T1000 (cell line): Measurements from ENCODE around the gene C19orf38.
A peak's percentile ranks its signal among the peaks of the same experiment; 100 is the strongest.

Experiments used
- DNase-seq: peaks from one replicate; lab custom pipeline; 2025; ENCODE audit warnings: mixed read lengths; lab: John Stamatoyannopoulos, UW

C19orf38 gene, protein sequence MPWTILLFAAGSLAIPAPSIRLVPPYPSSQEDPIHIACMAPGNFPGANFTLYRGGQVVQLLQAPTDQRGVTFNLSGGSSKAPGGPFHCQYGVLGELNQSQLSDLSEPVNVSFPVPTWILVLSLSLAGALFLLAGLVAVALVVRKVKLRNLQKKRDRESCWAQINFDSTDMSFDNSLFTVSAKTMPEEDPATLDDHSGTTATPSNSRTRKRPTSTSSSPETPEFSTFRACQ

DNA sequence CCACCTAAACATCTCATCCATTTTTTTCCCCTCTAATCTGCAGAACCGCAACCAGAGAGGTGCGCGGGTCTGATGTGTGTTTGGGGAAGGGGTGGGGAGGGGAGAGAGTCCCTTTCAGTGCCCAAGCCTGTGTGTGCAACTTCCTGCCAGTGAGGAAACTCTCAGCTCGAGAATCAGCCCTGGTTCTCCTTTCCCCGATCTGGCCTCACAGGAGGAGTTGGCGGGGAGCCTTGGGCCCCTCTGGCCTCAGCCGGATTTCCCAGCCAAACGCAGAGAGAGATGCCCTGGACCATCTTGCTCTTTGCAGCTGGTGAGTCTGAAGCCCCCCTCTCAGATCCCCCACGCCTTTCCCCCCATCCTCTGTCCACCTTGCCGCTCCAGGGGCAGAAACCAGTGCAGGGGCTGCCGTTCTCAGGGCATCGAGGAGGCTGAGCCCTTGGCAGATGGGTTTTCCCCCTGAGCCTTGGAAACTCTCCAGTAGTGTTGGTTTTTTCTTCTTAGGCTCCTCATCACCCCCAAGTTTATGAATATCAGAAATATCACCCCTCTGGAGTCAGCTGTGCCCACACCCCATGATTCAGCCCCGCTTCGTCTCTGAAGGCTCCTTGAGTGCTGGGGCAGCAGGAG lies at the start of gene C19orf38:
Gene C19orf38 (plus strand): TSS at position 186 of the 627 bp plus-strand sequence. CDS start 94 bp downstream, at position 280.
- DNase-seq = no peak

DNA sequence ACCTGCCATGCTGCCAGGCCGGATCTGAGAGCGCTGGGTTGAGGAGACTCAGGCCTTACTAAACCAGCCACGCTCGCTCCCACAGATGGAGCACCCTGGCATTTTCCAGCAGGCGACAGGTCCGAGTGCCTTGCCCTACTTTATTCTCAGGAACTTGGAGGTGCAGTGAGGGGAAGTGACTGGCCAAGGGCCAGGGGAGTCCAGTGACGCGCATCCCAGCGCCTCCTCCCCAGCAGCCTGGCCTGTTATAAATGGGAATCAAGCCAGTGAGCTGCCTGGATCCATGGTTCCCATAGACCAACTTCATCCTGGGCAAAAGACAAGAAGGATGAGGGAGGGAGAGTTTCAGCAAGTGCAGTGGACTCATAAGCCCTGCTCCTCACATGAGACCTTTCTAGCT lies 47.7 kb upstream of the C19orf38 start:
- DNase-seq = no peak

DNA sequence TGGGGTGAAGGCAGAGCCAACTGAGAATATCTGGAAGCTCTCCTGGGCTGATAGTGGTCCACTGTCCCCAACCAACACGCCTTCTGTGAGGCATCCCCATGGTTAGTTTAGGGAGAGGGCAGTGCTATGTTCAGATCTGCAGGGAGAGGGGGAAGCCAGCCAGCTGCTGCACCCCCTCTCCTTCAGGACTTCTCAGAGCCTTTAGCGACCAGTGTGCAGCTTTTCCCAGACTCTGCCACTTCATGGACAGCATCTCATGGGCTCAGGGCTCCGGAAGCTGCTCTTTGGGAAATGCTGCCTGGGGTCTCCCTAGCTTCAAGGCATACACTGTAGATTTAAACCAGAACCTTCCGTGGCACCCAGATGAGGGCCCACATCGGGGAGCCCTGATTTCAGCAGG lies 45.7 kb upstream of the C19orf38 start:
- DNase-seq = no peak

DNA sequence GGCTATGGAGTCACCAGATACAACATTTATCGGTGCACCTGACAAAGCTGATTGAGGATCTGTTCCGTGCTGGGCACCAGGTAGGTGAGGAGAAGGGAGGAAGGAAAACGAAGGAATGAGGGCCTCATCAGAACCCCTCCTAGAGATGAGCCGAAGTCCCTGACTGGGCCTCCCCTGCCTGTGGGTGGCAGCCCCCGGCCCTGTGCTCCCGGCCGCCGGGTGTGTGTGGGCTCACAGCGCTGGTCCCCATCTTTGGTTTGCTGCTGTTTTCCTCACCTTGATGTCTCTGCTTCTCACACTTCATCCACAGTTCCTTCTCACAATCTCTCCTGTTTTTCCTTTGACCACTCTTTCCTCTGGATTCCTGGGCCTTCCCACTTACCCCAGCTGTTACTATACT lies 45.0 kb upstream of the C19orf38 start:
- no peak for DNase-seq

DNA sequence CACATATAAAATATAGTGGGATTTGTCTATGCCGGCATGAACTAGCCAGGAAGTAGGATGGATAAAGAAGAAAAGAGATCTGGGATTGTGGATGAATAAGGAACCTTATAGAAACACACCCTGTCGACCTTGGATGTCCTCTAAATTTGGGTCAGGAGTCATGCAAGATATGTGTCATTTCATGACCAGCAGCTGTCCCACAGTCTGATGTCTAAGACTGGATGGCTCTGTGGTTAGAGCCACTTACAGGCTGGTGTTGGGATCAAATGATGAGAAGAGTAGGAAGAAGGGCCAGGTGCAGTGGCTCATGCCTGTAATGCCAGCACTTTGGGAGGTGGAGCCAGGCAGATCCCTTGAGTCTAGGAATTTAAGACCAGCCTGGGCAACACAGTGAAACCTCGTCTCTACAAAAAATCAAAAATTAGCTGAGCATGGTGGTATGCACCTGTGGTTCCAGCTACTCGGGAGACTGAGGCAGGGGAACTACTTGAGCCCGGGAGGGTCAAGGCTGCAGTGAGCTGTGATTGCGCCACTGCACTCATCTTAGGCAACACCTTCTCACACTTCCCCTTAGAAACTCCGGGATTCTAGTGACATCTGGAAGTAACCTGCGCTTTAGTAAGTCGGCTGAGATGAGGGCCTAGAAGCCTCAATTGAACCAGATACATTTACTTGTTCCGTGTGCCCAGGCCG lies 43.0 kb upstream of the C19orf38 start:
- no peak for DNase-seq

DNA sequence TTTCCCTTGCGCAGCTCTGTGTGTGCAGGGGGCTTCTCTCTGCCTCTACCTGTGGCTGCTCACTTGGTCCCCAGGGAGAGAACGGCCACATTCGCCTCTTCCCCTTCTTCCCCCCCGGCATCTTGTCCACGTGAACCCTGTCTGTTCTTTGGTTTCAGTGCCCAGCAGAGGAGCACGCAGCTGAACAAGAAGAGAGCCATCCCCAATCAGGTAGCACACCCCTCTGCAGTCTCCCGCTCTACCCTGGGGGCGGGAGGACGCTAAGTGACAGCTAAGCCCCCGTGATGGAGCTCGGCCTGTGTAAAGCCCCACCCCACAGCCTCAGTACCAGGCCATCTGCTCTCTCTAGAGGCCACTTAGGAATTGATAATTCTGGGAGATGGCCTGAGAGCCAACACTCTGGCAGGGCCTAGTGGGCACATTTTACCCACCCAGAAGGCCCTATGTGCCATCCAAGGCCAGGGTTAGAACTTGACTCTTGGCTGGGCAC lies 42.4 kb upstream of the C19orf38 start:
- DNase-seq = no peak

DNA sequence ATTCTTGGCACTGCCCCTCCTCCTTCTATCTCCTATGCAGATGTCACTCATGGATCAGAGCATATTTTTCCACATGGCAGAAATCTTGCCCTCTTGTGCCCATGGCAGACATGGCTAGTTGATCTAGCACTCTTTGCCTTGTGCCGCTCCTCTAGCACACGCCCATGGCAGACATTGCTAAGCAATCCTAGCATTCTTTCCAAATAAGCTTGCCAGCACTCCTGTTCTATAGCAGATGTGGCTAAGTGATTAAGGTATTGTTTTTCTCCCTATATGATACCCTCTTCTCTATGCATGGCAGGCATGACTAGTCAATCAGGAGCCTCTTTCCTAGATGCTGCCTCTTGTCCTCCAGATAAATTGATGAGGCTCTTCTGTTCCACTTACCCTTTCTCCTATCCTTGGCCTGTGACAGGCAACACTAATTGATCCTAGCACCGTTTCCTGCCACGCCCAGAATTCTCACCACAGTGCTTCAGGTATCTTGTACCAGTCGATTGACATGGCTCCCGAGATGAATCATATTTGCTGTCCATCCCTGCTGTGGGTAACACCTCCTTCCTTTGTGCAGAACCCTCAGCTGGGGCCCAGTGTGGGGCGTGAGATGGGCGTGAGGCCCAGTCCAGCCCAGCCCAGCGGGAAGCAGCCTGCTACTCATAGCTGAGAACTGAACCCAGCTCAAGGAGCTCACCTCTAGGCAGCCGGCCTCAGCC lies 39.1 kb upstream of the C19orf38 start:
- DNase-seq = peak; percentile 24

DNA sequence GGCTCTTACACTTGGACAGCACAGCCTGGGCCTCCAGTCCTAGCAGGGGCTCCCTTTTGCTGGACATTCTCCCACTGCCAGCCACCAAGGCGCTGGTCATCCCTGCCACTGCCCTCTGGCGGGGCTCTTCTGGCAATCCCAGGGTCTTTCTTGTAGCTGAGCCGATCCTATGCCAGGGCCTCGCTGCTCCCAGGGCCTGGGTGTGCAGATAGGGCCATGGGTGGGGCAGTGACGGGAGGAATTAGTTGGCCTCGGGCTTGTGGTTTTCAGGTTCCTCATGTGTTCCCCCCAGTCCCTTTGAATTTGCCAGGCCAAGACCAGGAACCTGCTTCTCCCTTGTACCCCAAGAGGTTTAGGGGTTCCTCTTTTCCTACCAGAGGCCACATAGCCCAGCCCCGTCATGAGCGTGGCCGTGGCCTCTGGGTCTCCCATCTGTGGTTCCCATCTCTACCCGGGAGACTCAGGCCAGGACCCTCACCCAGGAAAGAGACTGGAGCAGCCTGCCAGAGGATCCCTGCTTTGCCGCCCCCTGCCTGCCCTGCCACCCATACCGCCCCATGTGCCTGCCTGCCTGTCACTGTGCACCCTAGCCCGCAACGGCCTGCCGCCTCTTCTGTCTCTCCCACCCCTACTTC lies 38.4 kb upstream of the C19orf38 start:
- no peak for DNase-seq

DNA sequence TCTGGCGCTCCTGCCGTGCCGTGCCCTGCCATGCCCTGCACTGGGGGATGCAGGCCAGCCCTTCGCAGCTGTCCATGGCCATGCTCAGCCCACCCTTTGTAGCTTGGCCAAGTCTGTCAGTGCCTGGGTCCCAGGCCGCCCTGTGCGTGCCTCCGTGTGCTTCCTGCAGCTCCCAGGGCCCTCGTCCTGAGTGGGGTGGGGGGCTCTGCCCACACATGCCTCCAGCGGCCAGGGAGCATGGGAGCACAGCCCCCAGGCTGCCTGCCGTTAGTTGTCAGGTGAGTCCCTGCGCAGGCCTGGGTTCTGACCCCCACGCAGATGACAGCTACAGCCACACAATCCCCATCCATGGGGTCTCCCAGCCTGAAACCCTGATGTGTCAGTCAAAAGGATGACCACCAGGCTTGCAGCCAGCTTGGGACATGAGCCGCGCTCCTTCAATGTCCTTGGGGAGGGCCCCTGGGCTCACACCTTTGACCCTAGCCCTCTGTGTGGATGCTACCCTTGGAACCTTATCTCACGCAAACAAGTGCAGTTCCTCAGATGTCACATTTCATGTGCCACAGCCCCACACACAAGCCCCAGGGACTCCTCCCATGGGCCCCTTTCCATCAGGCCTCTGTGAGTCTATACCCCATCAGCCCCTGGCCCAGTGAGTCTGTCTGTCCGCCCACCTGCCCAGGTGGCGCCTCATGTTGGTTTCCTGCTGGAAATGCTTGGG lies 36.7 kb upstream of the C19orf38 start:
- DNase-seq = no peak

DNA sequence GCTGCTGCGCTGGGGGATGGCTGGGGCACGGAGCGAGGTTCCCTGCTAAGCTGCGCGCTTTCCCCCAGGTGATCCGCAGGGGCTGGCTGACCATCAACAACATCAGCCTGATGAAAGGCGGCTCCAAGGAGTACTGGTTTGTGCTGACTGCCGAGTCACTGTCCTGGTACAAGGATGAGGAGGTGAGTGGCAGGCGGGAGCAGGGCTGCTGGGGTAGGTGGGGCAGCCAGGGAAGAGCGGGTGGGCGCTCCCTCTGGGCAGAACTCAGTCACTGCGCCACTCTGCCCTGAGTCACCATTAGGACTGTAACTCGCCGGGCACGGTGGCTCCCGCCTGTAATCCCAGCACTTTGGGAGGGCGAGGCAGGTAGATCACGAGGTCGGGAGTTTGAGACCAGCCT lies 36.0 kb upstream of the C19orf38 start:
- DNase-seq = no peak

DNA sequence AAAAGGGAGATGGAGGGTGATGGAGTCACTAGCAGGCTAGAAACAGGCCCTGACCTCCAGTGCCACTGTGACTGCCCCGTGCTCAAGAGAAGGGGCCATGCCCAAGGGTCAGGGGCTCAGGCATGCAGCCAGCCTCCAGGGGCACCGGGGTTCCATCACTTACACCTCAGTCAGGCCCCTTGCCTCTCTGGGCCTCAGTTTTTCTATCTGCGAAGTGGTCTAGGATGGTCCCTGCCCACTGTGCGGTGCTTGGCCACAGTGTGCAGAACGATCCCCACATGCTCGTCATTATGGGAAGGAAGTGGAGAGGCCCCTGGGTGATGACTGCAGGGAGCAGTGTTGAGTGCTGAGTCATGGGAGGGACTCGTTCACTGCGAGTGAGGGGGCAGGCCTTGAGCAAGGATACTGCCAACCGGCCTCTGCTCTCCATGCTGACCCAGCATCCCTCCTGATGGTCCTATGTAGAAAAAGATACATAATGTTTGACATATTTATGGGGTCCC lies 35.3 kb upstream of the C19orf38 start:
- DNase-seq = peak; percentile 65

DNA sequence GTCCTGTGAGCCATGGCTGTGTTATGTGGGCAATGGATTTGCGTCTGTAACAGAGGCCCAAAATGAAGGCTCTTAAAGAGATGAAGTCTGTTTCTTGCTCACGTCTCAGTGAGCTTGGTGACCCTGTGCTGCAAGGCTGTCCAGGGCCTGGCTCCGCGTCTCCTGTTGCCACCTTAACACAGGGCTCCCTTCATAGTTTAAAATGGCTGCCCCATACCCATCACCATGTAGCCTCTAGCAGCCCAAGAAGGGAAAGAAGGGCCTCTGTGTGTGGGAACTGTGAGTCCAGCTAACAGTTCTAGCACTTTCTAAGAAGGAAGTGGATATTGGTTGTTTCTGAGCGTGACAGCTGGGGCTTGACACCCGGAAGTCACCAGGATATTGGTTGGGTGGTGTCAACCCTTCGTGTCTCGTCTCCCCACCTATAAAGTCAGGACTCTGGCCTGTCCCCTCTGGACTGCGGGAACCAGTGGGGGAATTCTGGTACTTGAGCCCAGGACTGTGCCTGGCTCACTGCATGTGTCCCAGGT lies 33.1 kb upstream of the C19orf38 start:
- no peak for DNase-seq

DNA sequence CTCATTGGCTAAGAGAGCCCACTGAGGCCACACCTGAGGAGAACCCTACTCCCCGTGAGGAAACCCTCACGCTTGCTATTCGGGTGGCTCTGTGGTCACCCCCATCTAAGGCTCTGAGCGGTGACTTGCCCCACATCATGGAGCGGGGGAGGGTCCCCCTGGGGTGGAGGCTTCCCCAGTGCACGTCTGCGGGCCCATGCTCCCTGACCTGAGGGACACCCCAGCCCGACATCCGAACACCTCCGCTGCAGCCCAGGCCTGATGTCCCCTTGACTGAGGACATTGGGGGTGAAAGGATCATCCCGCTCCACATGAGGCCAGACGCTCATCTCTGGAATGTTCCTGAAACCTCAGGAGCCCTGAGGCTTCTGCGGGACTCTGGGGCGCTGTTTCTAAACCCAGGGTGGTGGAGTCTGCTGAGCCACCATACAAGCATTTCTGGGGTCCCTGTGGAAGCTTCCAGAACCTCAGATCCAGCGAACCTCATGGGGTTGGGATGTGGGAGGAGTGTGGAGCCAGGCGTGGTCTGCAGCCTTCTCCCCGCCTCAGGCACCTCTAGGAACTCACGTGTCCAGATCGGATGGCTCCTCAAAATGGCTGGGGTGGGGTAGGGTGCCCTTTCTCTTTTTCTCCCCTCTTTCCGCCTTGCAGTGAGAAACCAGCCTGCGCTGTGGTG lies 32.1 kb upstream of the C19orf38 start:
- no peak for DNase-seq

DNA sequence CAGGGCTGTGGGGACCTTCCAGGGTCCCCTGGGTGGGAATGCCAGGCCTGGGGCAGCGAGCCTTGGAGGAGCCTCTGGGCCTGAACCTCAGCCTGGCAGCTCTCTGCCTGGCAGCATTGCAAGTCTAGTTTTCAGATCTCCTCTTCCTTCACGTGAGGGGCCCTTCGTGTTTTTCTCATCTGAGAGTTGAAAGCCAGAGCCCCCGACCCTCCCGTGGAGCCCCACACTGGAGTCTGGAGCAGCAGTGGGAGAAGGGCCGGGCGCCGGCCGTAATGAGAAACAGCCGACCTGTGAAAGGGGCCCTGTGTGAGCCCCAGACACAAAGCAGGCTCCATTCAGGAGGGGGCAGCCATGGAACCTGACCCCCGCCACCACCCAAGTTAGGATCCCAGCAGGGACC lies 31.5 kb upstream of the C19orf38 start:
- DNase-seq = no peak

DNA sequence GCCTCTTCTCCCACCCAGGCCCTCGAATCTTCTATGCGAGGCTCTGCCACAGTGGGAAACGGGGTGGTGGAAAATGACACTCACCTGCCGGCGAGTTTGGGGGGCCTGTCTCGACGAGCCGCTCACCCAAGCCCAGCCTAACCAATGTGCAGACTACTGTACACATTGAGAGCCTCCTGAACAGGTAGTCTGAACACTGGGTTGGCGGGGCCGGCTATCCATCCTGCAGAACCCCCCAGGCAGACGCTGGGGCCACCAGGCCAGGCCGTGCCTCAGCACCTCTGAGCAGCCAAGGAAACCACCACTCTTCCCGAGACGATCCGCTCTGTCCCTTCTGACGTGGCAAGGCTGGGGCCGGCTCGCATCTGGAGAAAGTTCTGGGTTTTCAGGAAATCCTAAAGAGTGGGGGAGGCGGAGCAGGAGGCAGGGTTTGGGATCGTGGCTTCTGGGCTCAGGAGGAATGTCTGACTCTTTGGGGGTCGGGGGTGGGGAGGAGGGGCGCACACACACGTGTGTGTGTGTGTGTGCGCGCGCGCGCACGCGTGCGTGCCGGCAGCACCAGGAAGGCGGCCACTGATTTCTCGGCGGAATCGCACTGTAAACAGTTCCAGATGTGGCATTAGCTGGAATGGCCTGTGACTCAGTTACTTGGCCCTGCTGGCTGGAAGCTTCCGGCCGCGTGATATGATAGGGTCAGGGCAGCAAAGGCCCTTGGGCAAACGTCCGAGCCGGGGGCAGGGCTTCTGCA lies 30.8 kb upstream of the C19orf38 start:
- DNase-seq = peak; percentile 69

DNA sequence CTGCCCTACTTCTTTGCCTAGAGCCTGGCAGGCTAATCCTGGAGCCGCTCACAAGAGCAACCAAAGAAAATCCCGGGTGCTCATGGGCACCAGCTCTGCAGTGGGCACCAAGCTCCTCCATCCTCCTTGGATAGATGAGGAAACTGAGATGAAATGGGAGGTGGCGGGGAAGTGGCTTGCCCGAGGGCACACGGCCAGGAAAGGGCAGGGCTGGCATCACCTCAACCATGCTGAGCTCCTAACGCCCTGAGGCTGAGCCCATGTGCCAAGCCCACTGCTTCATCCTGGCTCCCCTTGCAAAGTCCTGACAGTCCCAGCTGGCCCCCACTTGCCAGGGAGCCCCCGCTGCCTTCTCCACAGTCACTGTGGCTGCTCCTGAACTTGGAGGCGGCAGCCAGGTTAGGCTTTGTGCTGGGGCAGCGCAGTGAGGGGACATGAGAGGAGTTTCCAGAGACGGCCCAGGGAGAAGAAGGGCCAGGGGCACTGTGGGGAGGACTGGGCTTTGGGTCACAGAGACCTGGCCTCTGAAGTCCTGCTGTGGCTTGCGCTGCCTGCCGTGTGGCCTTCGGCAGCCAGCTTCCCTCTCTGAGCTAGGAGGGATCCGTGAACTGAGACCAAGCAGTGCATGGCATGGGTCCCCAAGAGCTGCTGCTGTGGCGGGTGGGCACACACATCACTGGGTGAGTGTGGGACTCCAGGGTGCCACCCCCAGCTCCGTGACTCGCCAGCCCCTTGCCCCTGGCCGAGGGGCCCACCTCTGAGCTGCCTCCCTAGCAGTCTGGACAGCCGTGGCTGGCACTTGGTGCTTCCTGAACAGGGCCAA lies 29.7 kb upstream of the C19orf38 start:
- DNase-seq = no peak

DNA sequence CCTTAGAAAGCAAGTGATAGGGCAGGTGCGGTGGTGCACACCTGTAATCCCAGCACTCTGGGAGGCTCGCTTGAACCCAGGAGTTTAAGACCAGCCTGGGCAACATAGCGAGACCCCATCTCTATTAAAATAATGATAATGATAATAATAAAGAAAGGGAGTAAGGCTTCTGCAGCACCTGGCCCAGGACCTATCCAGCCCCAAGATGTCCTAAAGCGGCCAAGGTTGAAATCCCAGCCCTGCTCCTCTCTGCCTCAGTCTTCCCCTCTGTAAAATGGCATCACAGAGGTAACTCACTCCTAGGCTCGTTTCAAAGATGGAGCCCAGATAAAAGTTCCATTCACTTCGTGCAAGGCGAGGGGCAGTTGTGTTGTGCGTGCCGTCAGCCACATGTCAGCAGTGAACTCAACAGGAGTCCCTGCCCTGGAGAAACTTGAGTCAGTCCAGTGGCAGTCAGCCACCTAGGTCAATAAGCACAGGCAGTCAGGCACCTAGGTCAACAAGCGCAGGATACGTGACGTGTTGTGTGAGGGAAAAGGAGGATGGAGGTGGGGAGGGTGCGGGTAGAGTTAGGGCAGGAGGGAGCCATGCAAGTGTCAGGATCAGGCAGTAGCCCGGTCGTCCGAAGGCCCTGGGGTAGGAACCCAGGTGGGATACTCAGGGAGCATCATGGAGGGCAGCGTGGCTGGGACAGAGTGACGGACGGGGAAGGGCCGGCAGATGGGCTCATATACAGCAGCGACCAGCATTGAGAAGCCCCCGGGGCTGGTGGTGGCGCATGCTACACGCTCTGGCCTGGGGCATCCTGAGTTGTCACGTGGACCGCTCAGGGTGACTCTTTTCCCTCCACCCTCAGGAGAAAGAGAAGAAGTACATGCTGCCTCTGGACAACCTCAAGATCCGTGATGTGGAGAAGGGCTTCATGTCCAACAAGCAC lies 28.8 kb upstream of the C19orf38 start:
- no peak for DNase-seq

DNA sequence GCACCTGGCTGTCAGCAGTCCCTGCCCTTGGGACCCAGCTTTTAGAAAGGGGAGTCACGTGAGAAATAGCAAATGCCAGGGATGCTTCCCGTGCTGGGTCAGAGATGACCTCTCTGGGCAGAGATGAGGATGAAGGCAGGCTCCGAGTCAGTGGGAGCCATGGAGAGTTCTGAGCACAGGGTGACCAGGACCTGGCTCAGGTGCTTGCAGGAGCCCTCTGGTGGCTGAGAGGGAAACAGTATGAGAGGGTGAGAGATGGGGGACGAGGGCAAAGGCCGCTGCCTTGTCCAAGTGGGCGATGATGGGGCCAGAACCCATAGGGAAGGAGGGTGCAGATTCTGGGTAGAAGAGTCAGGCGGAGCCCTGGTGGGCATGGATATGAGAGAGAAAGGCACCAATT lies 28.0 kb upstream of the C19orf38 start:
- DNase-seq = no peak
